GM12878 (cell line): ENCODE measurements around the gene PYGO2. TPM values are rescaled to one million over a fixed set of nuclear protein-coding genes. Genes with fewer than 3 reads are reported as not detected.

Experiments
- ATAC-seq: fragments of 200-7000 bp; cut with Tn5 transposase; 3 replicates; pipeline ENCODE4 v1.9.1; 2020; ENCODE audit warnings: mild to moderate bottlenecking, moderate library complexity
- BruUV-seq: library from RNA; stranded (reverse); fragments of 400-500 nt; replicated peaks from 2 replicates; lab custom pipeline; 2021; lab: Mats Ljungman, UMichigan
- CTCF ChIA-PET: fragments of 300-600 bp; sonication (Branson Sonifier 250); formaldehyde crosslinking; extraction: SDS; loops from one replicate; lab custom pipeline; 2021; ENCODE audit warnings: inconsistent platforms; lab: Yijun Ruan, JAX
- POLR2A ChIA-PET: fragments of 350-600 bp; formaldehyde crosslinking; extraction: SDS; loops from one replicate; lab custom pipeline; 2021; ENCODE audit warnings: inconsistent platforms; lab: Charles Lee
- RAD21 ChIA-PET: fragments of 300-600 bp; sonication (Branson Sonifier 250); formaldehyde crosslinking; loops from one replicate; lab custom pipeline; 2023; ENCODE audit warnings: antibody characterized with exemption; ENCODE audit not compliant: unreplicated experiment; lab: Charles Lee
- SMC1A ChIA-PET: fragments of 300-600 bp; sonication (Branson Sonifier 250); formaldehyde crosslinking; loops from one replicate; lab custom pipeline; 2023; ENCODE audit not compliant: unreplicated experiment, uncharacterized antibody; lab: Charles Lee
- DNase-seq: peaks from one replicate; pipeline ENCODE4 v3.0.0-alpha.2; 2011; ENCODE audit warnings: low read depth, low spot score
- FAIRE-seq: peaks from 3 replicates; lab custom pipeline; 2011; peaks lifted over from hg19 to GRCh38; lab: Jason Lieb, UNC
- H2AFZ ChIP-seq: 2 replicates; pipeline ENCODE4 v1.6.0; 2011; ENCODE audit warnings: low read depth, low read length, control low read depth; ENCODE audit not compliant: control insufficient read depth
- H3K27ac ChIP-seq: 2 replicates; pipeline ENCODE4 v1.5.1; 2011; ENCODE audit warnings: control low read depth; ENCODE audit not compliant: control insufficient read depth, insufficient read depth
- H3K27me3 ChIP-seq, 2 experiments: replicated peaks in 1 of 2; 2 replicates each; pipeline versions ENCODE4 v1.6.0 to v1.6.1; 2011; ENCODE audit warnings: low read length in 1 of 2; ENCODE audit not compliant: control insufficient read depth in 2 of 2, insufficient read depth in 2 of 2
- H3K36me3 ChIP-seq, 2 experiments: 2 replicates each; pipeline ENCODE4 v1.5.1; 2011; ENCODE audit warnings: low read length in 1 of 2; ENCODE audit not compliant: control insufficient read depth in 2 of 2, insufficient read depth in 2 of 2
- H3K4me1 ChIP-seq: 2 replicates; pipeline ENCODE4 v1.6.1; 2011; ENCODE audit warnings: mild to moderate bottlenecking, low read length, moderate library complexity, mixed read lengths; ENCODE audit not compliant: control insufficient read depth, insufficient read depth
- H3K4me2 ChIP-seq: 2 replicates; pipeline ENCODE4 v1.6.0; 2011; ENCODE audit warnings: control low read depth; ENCODE audit not compliant: control insufficient read depth, insufficient read depth
- H3K4me3 ChIP-seq: fragments of 200-600 bp; sonication (generic); 2 replicates; pipeline ENCODE4 v1.5.1; 2016
- H3K79me2 ChIP-seq: 2 replicates; pipeline ENCODE4 v1.6.0; 2011; ENCODE audit warnings: low read length; ENCODE audit not compliant: control insufficient read depth, insufficient read depth
- H3K9ac ChIP-seq: 2 replicates; pipeline ENCODE4 v1.8.0; 2011; ENCODE audit warnings: low read length, control low read depth, mixed read lengths; ENCODE audit not compliant: control insufficient read depth, insufficient read depth
- H3K9me3 ChIP-seq: replicated peaks from 3 replicates; pipeline ENCODE4 v1.5.1; 2011; ENCODE audit warnings: mild to moderate bottlenecking, low read length; ENCODE audit not compliant: control insufficient read depth, insufficient read depth
- H4K20me1 ChIP-seq: 2 replicates; pipeline ENCODE4 v1.6.0; 2011; ENCODE audit not compliant: control insufficient read depth, insufficient read depth
- ASH2L ChIP-seq: fragments of 300-600, 200-600 bp; sonication (generic); IDR thresholded peaks from 2 replicates; pipeline ENCODE4 v1.6.1; 2017; ENCODE audit warnings: low read depth, mild to moderate bottlenecking, borderline replicate concordance
- ELK1 ChIP-seq: IDR thresholded peaks from 2 replicates; pipeline ENCODE4 v1.6.1; 2012; ENCODE audit warnings: low read depth, low read length, improper control_type of control experiment
- KDM1A ChIP-seq: fragments of 200-600 bp; sonication (generic); IDR thresholded peaks from 2 replicates; pipeline ENCODE4 v1.6.1; 2016; ENCODE audit warnings: borderline replicate concordance
- NFYA ChIP-seq: IDR thresholded peaks from 2 replicates; pipeline ENCODE4 v1.6.1; 2011; ENCODE audit warnings: low read depth, mild to moderate bottlenecking, low read length, improper control_type of control experiment, borderline replicate concordance
- NR2C2 ChIP-seq: IDR thresholded peaks from 2 replicates; pipeline ENCODE4 v1.6.1; 2011; ENCODE audit warnings: borderline replicate concordance, low read depth; ENCODE audit not compliant: control insufficient read depth, insufficient read length
- POLR2AphosphoS2 ChIP-seq: IDR thresholded peaks from 2 replicates; pipeline ENCODE4 v1.6.1; 2011; ENCODE audit warnings: low read depth, mild to moderate bottlenecking, low read length, improper control_type of control experiment, moderate library complexity
- RAD51 ChIP-seq: fragments of 450-650 bp; IDR thresholded peaks from 2 replicates; pipeline ENCODE4 v1.6.1; 2016; ENCODE audit warnings: moderate library complexity, mild to moderate bottlenecking, inconsistent platforms
- RB1 ChIP-seq: fragments of 450-650 bp; formaldehyde crosslinking; IDR thresholded peaks from 2 replicates; pipeline ENCODE4 v1.6.1; 2017; ENCODE audit warnings: mild to moderate bottlenecking, borderline replicate concordance
- SMARCA5 ChIP-seq: fragments of 450-650 bp; IDR thresholded peaks from 2 replicates; pipeline ENCODE4 v1.6.1; 2017; ENCODE audit warnings: mild to moderate bottlenecking
- USF2 ChIP-seq: IDR thresholded peaks from 2 replicates; pipeline ENCODE4 v1.6.1; 2011; ENCODE audit warnings: low read depth, low read length, improper control_type of control experiment, borderline replicate concordance
- WRNIP1 ChIP-seq: IDR thresholded peaks from 2 replicates; pipeline ENCODE4 v1.6.1; 2011; ENCODE audit warnings: low read depth, low read length, improper control_type of control experiment, borderline replicate concordance
- YBX1 ChIP-seq: fragments of 450-650 bp; IDR thresholded peaks from 2 replicates; pipeline ENCODE4 v1.6.1; 2016; ENCODE audit warnings: antibody characterized with exemption
- ZBTB33 ChIP-seq: fragments of 450-650 bp; IDR thresholded peaks from 2 replicates; pipeline ENCODE4 v1.6.1; 2017; ENCODE audit warnings: mild to moderate bottlenecking
- ZBTB40 ChIP-seq: fragments of 450-650 bp; IDR thresholded peaks from 2 replicates; pipeline ENCODE4 v1.6.1; 2016; ENCODE audit warnings: mild to moderate bottlenecking, moderate library complexity, borderline replicate concordance
- ZNF622 ChIP-seq: fragments of 450-650 bp; IDR thresholded peaks from 2 replicates; pipeline ENCODE4 v1.6.1; 2017; ENCODE audit warnings: mild to moderate bottlenecking, inconsistent platforms
- ZZZ3 ChIP-seq: IDR thresholded peaks from 2 replicates; pipeline ENCODE4 v1.6.1; 2011; ENCODE audit warnings: low read depth; ENCODE audit not compliant: control insufficient read depth, insufficient read length
- WGBS: methylation state at CpG from one replicate; pipeline ENCODE4 v1.1.6; 2016; ENCODE audit warnings: low lambda C conversion rate; ENCODE audit not compliant: insufficient replicate concordance, insufficient coverage; ENCODE audit errors: missing lambda C conversion rate; 5-methylcytosine and 5-hydroxymethylcytosine counted together
- in situ Hi-C: fragments of 300-500 bp; cut with MboI; formaldehyde crosslinking; loops from 9 replicates; pipeline ENCODE4 v1.14.3; 2018; ENCODE audit warnings: mixed read lengths
- intact Hi-C: fragments of 100-400 bp; cut with micrococcal nuclease; formaldehyde crosslinking; loops from one replicate; pipeline ENCODE4 v1.14.2; 2022; ENCODE audit not compliant: unreplicated experiment
- polyA plus RNA-seq, 11 experiments: library from polyadenylated mRNA; depleted of rRNA in 4 of 11; unstranded in 6 of 11; stranded (reverse) in 5 of 11; fragments of >200 nt; fragmentation: Nextera tagmentation in 4 of 11; fragmentation: Illumina TruSeq in 1 of 11; extraction: Ambion mirVana in 4 of 11; extraction: Trizol in 1 of 11; gene quantifications; 1 replicate in 1 of 11; 2 replicates in 10 of 11; pipeline versions ENCODE4 v1.2.1 to v1.2.3, GENCODE V29; 2011 to 2016; ENCODE audit warnings: inconsistent platforms in 2 of 11, missing spikeins in 2 of 11, low read depth in 1 of 11
- total RNA-seq, 4 experiments: library from RNA; depleted of rRNA in 3 of 4; stranded (reverse); fragments of >200 nt in 3 of 4; fragmentation: Illumina TruSeq in 1 of 4; extraction: Trizol in 1 of 4; gene quantifications; 2 replicates each; pipeline versions ENCODE4 v1.2.1 to v1.2.3, GENCODE V29; 2013 to 2021

Gene PYGO2
- total and polyA plus RNA-seq, 10 of the 15 experiments (the other 5 are each of a cell fraction or from before 2014, with no cell fraction given), result 8.1 to 33.8 (median 23.5) TPM

GRCh38 chr1:154958681-154959425 is 2.7 kb downstream of the PYGO2 start:
- no peak for ATAC-seq
- ChIA-PET RAD21 (no interaction called here), POLR2A (interaction anchor here (1.2 to 12.3 kb wide), 2 partner anchors 14 to 23 kb away, joined by 4 to 140 read pairs; partner anchors contain the start of genes CKS1B, PMVK and SHC1), CTCF (interaction anchor here (1.1 kb wide), 1 partner anchor 126 kb away, joined by 3 read pairs; no protein-coding TSS in a partner anchor), SMC1A (interaction anchor here (1.5 kb wide), 1 partner anchor 14 kb away, joined by 5 read pairs; no protein-coding TSS in a partner anchor)
- H3K27ac ChIP-seq, result no peak overlapping the region
- H3K4me3 ChIP-seq, result no peak overlapping the region
- in situ Hi-C loops (no loop called here), intact Hi-C loops (no loop called here)
- 95% methylated on average over 16 of the region's 16 CpGs for WGBS
- H3K79me2 ChIP-seq, result peaks cover 34% of the 10 kb centered on the region
- H3K9ac ChIP-seq, result no peak overlapping the region
- H3K36me3 ChIP-seq, result peaks cover 5 to 6% of the 10 kb centered on the region in 2 experiments; a peak in 3 of 4 replicates
- no peak for DNase-seq
- H2AFZ ChIP-seq, result no peak overlapping the region
- H3K9me3 ChIP-seq, result no peaks in the 10 kb centered on the region
- FAIRE-seq, result no peak
- no peak overlapping the region for H3K4me2 ChIP-seq
- no TSS peak for BruUV-seq
- peaks cover 20% of the 10 kb centered on the region for H3K4me1 ChIP-seq
- no peaks in the 10 kb centered on the region for H4K20me1 ChIP-seq
- no peaks in the 10 kb centered on the region for H3K27me3 ChIP-seq
- TF ChIP-seq ASH2L (no peak), ZBTB33 (no peak), ZZZ3 (no peak), ZNF622 (no peak), SMARCA5 (no peak), NFYA (no peak), NR2C2 (no peak), YBX1 (no peak), ELK1 (no peak), RAD51 (no peak), USF2 (no peak), RB1 (no peak), POLR2AphosphoS2 (no peak), ZBTB40 (no peak), KDM1A (no peak), WRNIP1 (no peak)
